ENCODE results near the gene NCOA1.

The NCOA1 gene

GRCh38 chr2:24771061-24771460 is 280.0 kb downstream of the NCOA1 start:
- H3K4me2 ChIP-seq (ENCODE audit: low read length), result no peak overlapping the region

GRCh38 chr2:24771764-24772586 is 280.9 kb downstream of the NCOA1 start:
- Histone ChIP-seq H3K79me2 (ENCODE audit: control insufficient read depth, low read length) (no peaks in the 10 kb centered on the region), H3K4me2 (ENCODE audit: low read length) (no peak overlapping the region), H3K36me3 (ENCODE audit: control insufficient read depth, low read length) (no peaks in the 10 kb centered on the region), H3K27ac (ENCODE audit: low read depth, low read length) (no peak overlapping the region), H3K4me3 (ENCODE audit: low read length) (no peak overlapping the region), H3F3A (ENCODE audit: control insufficient read depth, insufficient read depth) (no peaks in the 10 kb centered on the region), H3K4me1 (ENCODE audit: control insufficient read depth, low read length) (no peaks in the 10 kb centered on the region), H3K9me2 (replicated peaks; ENCODE audit: control insufficient read depth, low read length) (no peaks in the 10 kb centered on the region), H4K20me1 (ENCODE audit: control insufficient read depth, insufficient read depth, low read depth, low read length) (no peaks in the 10 kb centered on the region), H3K27me3 (ENCODE audit: control insufficient read depth, low read length) (no peaks in the 10 kb centered on the region), H3K9me3 (ENCODE audit: control insufficient read depth, insufficient read depth, low read length) (no peaks in the 10 kb centered on the region)
- TF ChIP-seq CTCF (IDR thresholded peaks at IDR 0.05; ENCODE audit: low read depth, low read length, poor library complexity, severe bottlenecking) (no peak), EZH2phosphoT487 (IDR thresholded peaks at IDR 0.05; ENCODE audit: borderline replicate concordance, low read length) (no peak)

More at GRCh38 chr2:24771061-24771460, 280.0 kb downstream of the NCOA1 start:
- Histone ChIP-seq H3K4me3 (ENCODE audit: low read length) (no peak overlapping the region), H3F3A (ENCODE audit: control insufficient read depth, insufficient read depth) (no peaks in the 10 kb centered on the region), H3K27ac (ENCODE audit: low read depth, low read length) (no peak overlapping the region), H3K79me2 (ENCODE audit: control insufficient read depth, low read length) (no peaks in the 10 kb centered on the region), H3K27me3 (ENCODE audit: control insufficient read depth, low read length) (no peaks in the 10 kb centered on the region), H4K20me1 (ENCODE audit: control insufficient read depth, insufficient read depth, low read depth, low read length) (no peaks in the 10 kb centered on the region), H3K9me3 (ENCODE audit: control insufficient read depth, insufficient read depth, low read length) (no peaks in the 10 kb centered on the region), H3K9me2 (replicated peaks; ENCODE audit: control insufficient read depth, low read length) (no peaks in the 10 kb centered on the region), H3K4me1 (ENCODE audit: control insufficient read depth, low read length) (no peaks in the 10 kb centered on the region), H3K36me3 (ENCODE audit: control insufficient read depth, low read length) (no peaks in the 10 kb centered on the region)
- no peak for TF ChIP-seq CTCF (IDR thresholded peaks at IDR 0.05; ENCODE audit: low read depth, low read length, poor library complexity, severe bottlenecking)
- TF ChIP-seq EZH2phosphoT487 (IDR thresholded peaks at IDR 0.05; ENCODE audit: borderline replicate concordance, low read length), result no peak

GRCh38 chr2:24774373-24774772 is 283.3 kb downstream of the NCOA1 start:
- H3F3A ChIP-seq (ENCODE audit: control insufficient read depth, insufficient read depth), result no peaks in the 10 kb centered on the region
- no peaks in the 10 kb centered on the region for H3K9me2 ChIP-seq (replicated peaks; ENCODE audit: control insufficient read depth, low read length)
- no peak overlapping the region for H3K27ac ChIP-seq (ENCODE audit: low read depth, low read length)
- no peaks in the 10 kb centered on the region for H3K9me3 ChIP-seq (ENCODE audit: control insufficient read depth, insufficient read depth, low read length)
- H3K4me3 ChIP-seq (ENCODE audit: low read length), result no peak overlapping the region
- H3K27me3 ChIP-seq (ENCODE audit: control insufficient read depth, low read length), result no peaks in the 10 kb centered on the region
- no peaks in the 10 kb centered on the region for H3K79me2 ChIP-seq (ENCODE audit: control insufficient read depth, low read length)
- no peak for TF ChIP-seq CTCF (IDR thresholded peaks at IDR 0.05; ENCODE audit: low read depth, low read length, poor library complexity, severe bottlenecking)
- H3K4me2 ChIP-seq (ENCODE audit: low read length), result no peak overlapping the region
- no peaks in the 10 kb centered on the region for H4K20me1 ChIP-seq (ENCODE audit: control insufficient read depth, insufficient read depth, low read depth, low read length)
- H3K4me1 ChIP-seq (ENCODE audit: control insufficient read depth, low read length), result no peaks in the 10 kb centered on the region
- H3K36me3 ChIP-seq (ENCODE audit: control insufficient read depth, low read length), result no peaks in the 10 kb centered on the region
